K562 (cell line): ENCODE measurements around the gene MOCS3. TPM values are rescaled to one million over a fixed set of nuclear protein-coding genes. Genes with fewer than 3 reads are reported as not detected.

Source experiments
- ATAC-seq: fragments of 200-7000 bp; cut with Tn5 transposase; 3 replicates; pipeline ENCODE4 v1.9.1; 2020; ENCODE audit warnings: moderate library complexity
- BruUV-seq: library from RNA; stranded (reverse); fragments of 400-500 nt; replicated peaks from 2 replicates; lab custom pipeline; 2021; lab: Mats Ljungman, UMichigan
- CTCF ChIA-PET: fragments of 300-600 bp; formaldehyde crosslinking; extraction: SDS; loops from one replicate; lab custom pipeline; 2021; ENCODE audit warnings: low intra/inter-chr PET ratio; lab: Yijun Ruan, JAX
- POLR2A ChIA-PET: fragments of 300-600, 350-650 bp; sonication (Branson Sonifier 250); formaldehyde crosslinking; extraction: SDS; loops from one replicate; lab custom pipeline; 2021; ENCODE audit warnings: antibody characterized with exemption, inconsistent platforms; lab: Yijun Ruan, JAX
- DNase-seq, 4 experiments: peaks; one replicate each; pipeline versions ENCODE4 v3.0.0 to v3.0.0-alpha.2; 2011 to 2018; ENCODE audit warnings: low spot score in 3 of 4, mixed read lengths in 3 of 4; ENCODE audit errors: extremely low read depth in 1 of 4
- FAIRE-seq: peaks from 2 replicates; lab custom pipeline; 2011; peaks lifted over from hg19 to GRCh38; lab: Jason Lieb, UNC
- H2AFZ ChIP-seq: 2 replicates; pipeline ENCODE4 v1.6.0; 2011; ENCODE audit warnings: low read depth, low read length, control low read depth, inconsistent platforms
- H3K27ac ChIP-seq: fragments of 200-600 bp; 3 replicates; pipeline ENCODE4 v1.8.0; 2011; ENCODE audit warnings: low read depth, mild to moderate bottlenecking, control low read depth, inconsistent platforms, low read length, moderate library complexity, mixed read lengths; ENCODE audit errors: extremely low read depth
- H3K27me3 ChIP-seq, 2 experiments: fragments of 300-600 bp in 1 of 2; 2 replicates in 1 of 2; 3 replicates in 1 of 2; pipeline versions ENCODE4 v1.6.0 to v1.8.0; 2011; ENCODE audit warnings: inconsistent platforms in 2 of 2, low read length in 2 of 2, mild to moderate bottlenecking in 1 of 2, mixed read lengths in 1 of 2, moderate library complexity in 1 of 2; ENCODE audit not compliant: control insufficient read depth in 2 of 2, insufficient read depth in 2 of 2
- H3K36me3 ChIP-seq: fragments of 300-600 bp; 3 replicates; pipeline ENCODE4 v1.8.0; 2011; ENCODE audit warnings: mild to moderate bottlenecking, low read length, inconsistent platforms; ENCODE audit not compliant: control insufficient read depth, insufficient read depth
- H3K4me1 ChIP-seq, 2 experiments: fragments of 200-600 bp in 1 of 2; replicated peaks in 1 of 2; 2 replicates in 1 of 2; 3 replicates in 1 of 2; pipeline versions ENCODE4 v1.5.1 to v1.8.0; 2011; ENCODE audit warnings: inconsistent platforms in 2 of 2, low read length in 2 of 2, mild to moderate bottlenecking in 1 of 2, mixed read lengths in 1 of 2, moderate library complexity in 1 of 2; ENCODE audit not compliant: control insufficient read depth in 2 of 2, insufficient read depth in 2 of 2
- H3K4me2 ChIP-seq: 2 replicates; pipeline ENCODE4 v1.6.1; 2011; ENCODE audit warnings: low read length, control low read depth, inconsistent platforms, mixed read lengths; ENCODE audit not compliant: insufficient read depth
- H3K4me3 ChIP-seq: fragments of 200-600 bp; sonication (generic), shearing (Covaris generic); 2 replicates; pipeline ENCODE4 v1.5.1; 2016; ENCODE audit warnings: control low read depth, inconsistent platforms
- H3K79me2 ChIP-seq: fragments of 200-600 bp; 3 replicates; pipeline ENCODE4 v1.8.0; 2011; ENCODE audit warnings: low read length, inconsistent platforms; ENCODE audit not compliant: control insufficient read depth, insufficient read depth
- H3K9ac ChIP-seq, 2 experiments: 2 replicates each; pipeline versions ENCODE4 v1.6.0 to v1.6.1; 2011; ENCODE audit warnings: low read depth in 2 of 2, low read length in 2 of 2, control low read depth in 1 of 2, inconsistent platforms in 1 of 2, mild to moderate bottlenecking in 1 of 2, mixed read lengths in 1 of 2; ENCODE audit not compliant: insufficient read depth in 1 of 2
- H3K9me1 ChIP-seq: one replicate; pipeline ENCODE4 v1.6.0; 2011; ENCODE audit warnings: inconsistent platforms, mild to moderate bottlenecking, low read length, moderate library complexity; ENCODE audit not compliant: control insufficient read depth, insufficient read depth
- H3K9me3 ChIP-seq: replicated peaks from 2 replicates; pipeline ENCODE4 v1.5.1; 2011; ENCODE audit warnings: low read depth, low read length, inconsistent platforms; ENCODE audit not compliant: control insufficient read depth, insufficient read depth
- H4K20me1 ChIP-seq: replicated peaks from 2 replicates; pipeline ENCODE4 v1.6.1; 2011; ENCODE audit warnings: low read length, inconsistent platforms, mixed read lengths; ENCODE audit not compliant: control insufficient read depth, insufficient read depth
- BHLHE40 ChIP-seq: IDR thresholded peaks from 2 replicates; pipeline ENCODE4 v1.6.1; 2011; ENCODE audit warnings: low read length, improper control_type of control experiment
- E2F3 ChIP-seq: fragments of 250-450 bp; sonication (Bioruptor Pico); IDR thresholded peaks from 2 replicates; pipeline ENCODE4 v1.4.0; 2020; ENCODE audit warnings: mild to moderate bottlenecking
- FOS ChIP-seq: IDR thresholded peaks from 3 replicates; pipeline ENCODE4 v1.6.1; 2011; ENCODE audit not compliant: insufficient read length; ENCODE audit errors: extremely low read depth
- L3MBTL2 ChIP-seq: fragments of 450-650 bp; IDR thresholded peaks from 2 replicates; pipeline ENCODE4 v1.6.1; 2016; ENCODE audit warnings: mild to moderate bottlenecking, moderate library complexity
- MAFF ChIP-seq: IDR thresholded peaks from 2 replicates; pipeline ENCODE4 v1.6.1; 2012; ENCODE audit warnings: low read length, improper control_type of control experiment
- NCOA1 ChIP-seq: fragments of 450-650 bp; IDR thresholded peaks from 2 replicates; pipeline ENCODE4 v1.6.1; 2016; ENCODE audit warnings: low read depth
- SAFB2 ChIP-seq: fragments of 200-400 bp; formaldehyde crosslinking; IDR thresholded peaks from 2 replicates; pipeline ENCODE4 v1.6.1; 2018; ENCODE audit warnings: borderline replicate concordance, low read length, low read depth, moderate library complexity; ENCODE audit not compliant: severe bottlenecking
- ZBTB7A ChIP-seq: IDR thresholded peaks from 2 replicates; pipeline ENCODE4 v1.6.1; 2011; ENCODE audit warnings: low read depth, mild to moderate bottlenecking, low read length, moderate library complexity, borderline replicate concordance; ENCODE audit not compliant: control insufficient read depth
- ZNF408 ChIP-seq: fragments of 250-450 bp; sonication (Bioruptor Pico); IDR thresholded peaks from 2 replicates; pipeline ENCODE4 v1.4.0; 2020; ENCODE audit warnings: low read depth, mild to moderate bottlenecking, moderate library complexity
- WGBS: fragments of 100-300 bp; shearing (Covaris generic); methylation state at CpG from one replicate; pipeline ENCODE4 v1.1.6; 2016; ENCODE audit warnings: low coverage, mixed read lengths; ENCODE audit not compliant: insufficient coverage; ENCODE audit errors: missing lambda C conversion rate; 5-methylcytosine and 5-hydroxymethylcytosine counted together
- in situ Hi-C: fragments of 300-500 bp; cut with MboI; formaldehyde crosslinking; loops from 4 replicates; pipeline ENCODE4 v1.15.0; 2018; ENCODE audit warnings: inconsistent platforms, mixed read lengths
- intact Hi-C: fragments of 100-400 bp; cut with micrococcal nuclease; formaldehyde crosslinking; loops from 2 replicates; pipeline ENCODE4 v1.14.2; 2022
- polyA plus RNA-seq, 8 experiments: library from polyadenylated mRNA; depleted of rRNA in 4 of 8; stranded (reverse) in 5 of 8; unstranded in 3 of 8; fragments of >200 nt; fragmentation: Nextera tagmentation in 2 of 8; fragmentation: Illumina TruSeq in 1 of 8; extraction: Ambion mirVana in 2 of 8; extraction: Trizol in 1 of 8; gene quantifications; 2 replicates each; pipeline versions ENCODE4 v1.2.1 to v1.2.3, GENCODE V29; 2011 to 2014; ENCODE audit warnings: inconsistent platforms in 1 of 8, missing spikeins in 1 of 8
- total RNA-seq, 7 experiments: library from RNA; depleted of rRNA in 6 of 7; stranded (reverse); fragments of >200 nt in 6 of 7; fragmentation: Illumina TruSeq in 2 of 7; extraction: Trizol in 2 of 7; gene quantifications; 2 replicates each; pipeline versions ENCODE4 v1.2.1 to v1.2.3, GENCODE V29; 2011 to 2021; ENCODE audit warnings: low replicate concordance in 1 of 7
- TF ChIP-seq, protein P1 (sequence below): sonication (generic); formaldehyde crosslinking; IDR thresholded peaks from 2 replicates; pipeline ENCODE4 v1.9.0; 2022; ENCODE audit warnings: mild to moderate bottlenecking, missing genetic modification reagents
- TF ChIP-seq, protein P2 (sequence below): fragments of 450-650 bp; IDR thresholded peaks from 2 replicates; pipeline ENCODE4 v1.6.1; 2016; ENCODE audit warnings: low read depth, mild to moderate bottlenecking, moderate library complexity

Gene MOCS3
- total and polyA plus RNA-seq, 9 of the 15 experiments (the other 6 are each of a cell fraction or from before 2014, with no cell fraction given) = 0.70 to 6.2 (median 2.9) TPM

DNA sequence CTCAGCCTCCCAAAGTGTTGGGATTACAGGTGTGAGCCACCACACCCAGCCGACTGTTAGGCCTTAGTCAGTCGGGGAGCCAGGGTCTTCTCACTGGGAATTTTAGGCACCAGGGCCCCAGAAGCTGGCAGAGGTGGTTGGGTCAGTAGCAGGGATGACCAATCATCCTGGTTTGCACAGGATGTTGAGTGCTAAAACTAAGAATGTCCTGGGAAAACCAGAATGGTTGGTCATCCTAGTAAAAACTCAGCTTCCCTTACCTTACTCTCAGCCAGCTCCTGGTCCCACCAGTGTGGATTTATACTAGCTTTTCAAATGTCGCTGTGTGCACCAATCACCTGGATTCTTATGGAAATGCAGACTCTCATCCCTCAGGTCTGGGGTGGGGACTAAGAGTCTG lies 32.5 kb downstream of the MOCS3 start:
- no peaks in the 10 kb centered on the region for H3K36me3 ChIP-seq
- FAIRE-seq (no peak), DNase-seq (no peak), ATAC-seq (no peak)
- no peaks in the 10 kb centered on the region for H3K79me2 ChIP-seq
- no peaks in the 10 kb centered on the region for H3K9me1 ChIP-seq
- POLR2A ChIA-PET = interaction anchor here (0.6 to 2.0 kb wide), 3 partner anchors 10 to 912 kb away, joined by 3 to 4 read pairs (median 3); no protein-coding TSS in a partner anchor
- no peaks in the 10 kb centered on the region; the same call in 1 of the 2 replicates for H4K20me1 ChIP-seq
- no peak overlapping the region for H3K9ac ChIP-seq
- intact Hi-C loops (loop anchor here (5.0 kb wide), 1 partner anchor 231 kb away; no protein-coding TSS in a partner anchor), in situ Hi-C loops (loop anchor here (25.0 kb wide), 1 partner anchor 1096 kb away; no protein-coding TSS in a partner anchor)
- H3K9me3 ChIP-seq = no peaks in the 10 kb centered on the region
- BruUV-seq = no TSS peak
- TF ChIP-seq ZNF408 (CRISPR knock-in tag) (no peak), L3MBTL2 (no peak), E2F3 (no peak), FOS (no peak), SAFB2 (no peak), NCOA1 (no peak), ZBTB7A (no peak), BHLHE40 (no peak), MAFF (no peak)
- TF ChIP-seq, protein P1, sequence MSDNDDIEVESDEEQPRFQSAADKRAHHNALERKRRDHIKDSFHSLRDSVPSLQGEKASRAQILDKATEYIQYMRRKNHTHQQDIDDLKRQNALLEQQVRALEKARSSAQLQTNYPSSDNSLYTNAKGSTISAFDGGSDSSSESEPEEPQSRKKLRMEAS = no peak
- TF ChIP-seq, protein P2, sequence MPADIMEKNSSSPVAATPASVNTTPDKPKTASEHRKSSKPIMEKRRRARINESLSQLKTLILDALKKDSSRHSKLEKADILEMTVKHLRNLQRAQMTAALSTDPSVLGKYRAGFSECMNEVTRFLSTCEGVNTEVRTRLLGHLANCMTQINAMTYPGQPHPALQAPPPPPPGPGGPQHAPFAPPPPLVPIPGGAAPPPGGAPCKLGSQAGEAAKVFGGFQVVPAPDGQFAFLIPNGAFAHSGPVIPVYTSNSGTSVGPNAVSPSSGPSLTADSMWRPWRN = no peak
- H3K27ac ChIP-seq = no peak overlapping the region
- CTCF ChIA-PET = no interaction called here
- H3K4me2 ChIP-seq = no peak overlapping the region
- WGBS = 5% methylated on average over 3 of the region's 3 CpGs
- peaks cover 12 to 23% of the 10 kb centered on the region in 2 experiments; a peak in 4 of 5 replicates for H3K27me3 ChIP-seq
- H3K4me3 ChIP-seq = no peak overlapping the region
- H2AFZ ChIP-seq = no peak overlapping the region
- 0 out of 5 replicates have a peak, but pooled peaks cover 0 to 5% of the 10 kb centered on the region in 2 experiments for H3K4me1 ChIP-seq
